ENCODE measurements around the gene SECISBP2L.

DNA sequence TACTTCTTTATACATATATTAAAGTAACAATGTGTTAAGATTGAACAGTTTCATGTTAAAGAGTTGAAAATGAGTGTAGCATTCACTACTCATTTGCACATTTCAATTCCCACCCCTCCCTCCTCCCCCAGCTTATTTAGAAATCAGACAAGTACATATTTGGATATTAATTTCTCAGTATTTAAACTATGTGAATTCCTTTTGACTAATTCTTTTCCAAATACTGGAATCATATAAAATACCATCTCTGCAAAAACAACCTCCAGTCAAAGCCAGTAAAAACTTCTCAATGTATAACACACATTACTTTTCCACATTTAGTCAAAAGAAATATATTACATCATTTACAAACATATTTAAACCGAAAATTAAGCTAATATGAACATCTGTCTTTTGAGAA is 57.1 kb downstream of the SECISBP2L start:
- TF ChIP-seq, protein P1, sequence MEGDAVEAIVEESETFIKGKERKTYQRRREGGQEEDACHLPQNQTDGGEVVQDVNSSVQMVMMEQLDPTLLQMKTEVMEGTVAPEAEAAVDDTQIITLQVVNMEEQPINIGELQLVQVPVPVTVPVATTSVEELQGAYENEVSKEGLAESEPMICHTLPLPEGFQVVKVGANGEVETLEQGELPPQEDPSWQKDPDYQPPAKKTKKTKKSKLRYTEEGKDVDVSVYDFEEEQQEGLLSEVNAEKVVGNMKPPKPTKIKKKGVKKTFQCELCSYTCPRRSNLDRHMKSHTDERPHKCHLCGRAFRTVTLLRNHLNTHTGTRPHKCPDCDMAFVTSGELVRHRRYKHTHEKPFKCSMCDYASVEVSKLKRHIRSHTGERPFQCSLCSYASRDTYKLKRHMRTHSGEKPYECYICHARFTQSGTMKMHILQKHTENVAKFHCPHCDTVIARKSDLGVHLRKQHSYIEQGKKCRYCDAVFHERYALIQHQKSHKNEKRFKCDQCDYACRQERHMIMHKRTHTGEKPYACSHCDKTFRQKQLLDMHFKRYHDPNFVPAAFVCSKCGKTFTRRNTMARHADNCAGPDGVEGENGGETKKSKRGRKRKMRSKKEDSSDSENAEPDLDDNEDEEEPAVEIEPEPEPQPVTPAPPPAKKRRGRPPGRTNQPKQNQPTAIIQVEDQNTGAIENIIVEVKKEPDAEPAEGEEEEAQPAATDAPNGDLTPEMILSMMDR (IDR thresholded peaks at IDR 0.05; ENCODE audit: low read depth, low read length, poor library complexity, severe bottlenecking), result no peak
- no peak for TF ChIP-seq EZH2phosphoT487 (IDR thresholded peaks at IDR 0.05; ENCODE audit: borderline replicate concordance, low read length)
